SU-DHL-6 (cell line): ENCODE results near the gene MFSD2A.
A peak's percentile ranks its signal among the peaks of the same experiment; 100 is the strongest.
"Not testable (repeated sequence)": the region's sequence is repeated elsewhere in the genome, so short reads cannot be mapped to it uniquely, and the experiment has no call there.

Experiments
- H2AFZ ChIP-seq: fragments of 200-600 bp; sonication (generic); 2 replicates; pipeline ENCODE4 v1.6.1; 2014; ENCODE audit warnings: low read depth, mild to moderate bottlenecking, moderate library complexity, mixed read lengths, antibody characterized with exemption, low read length; ENCODE audit not compliant: severe bottlenecking
- H3F3A ChIP-seq: fragments of 200-600 bp; shearing (Covaris generic); 2 replicates; pipeline ENCODE4 v1.6.0; 2016; ENCODE audit warnings: antibody characterized with exemption, mild to moderate bottlenecking; ENCODE audit not compliant: insufficient read depth
- H3K27ac ChIP-seq: fragments of 200-600 bp; sonication (generic); 2 replicates; pipeline ENCODE4 v1.5.1; 2016; ENCODE audit warnings: low read depth, mild to moderate bottlenecking, low read length, moderate library complexity, mixed read lengths
- H3K27me3 ChIP-seq: fragments of 200-600 bp; sonication (generic), shearing (Covaris generic); 2 replicates; pipeline ENCODE4 v1.6.0; 2014; ENCODE audit warnings: mild to moderate bottlenecking, low read length
- H3K36me3 ChIP-seq: fragments of 200-600 bp; sonication (generic); 2 replicates; pipeline ENCODE4 v1.6.1; 2014; ENCODE audit warnings: mild to moderate bottlenecking, low read length, mixed read lengths
- H3K4me2 ChIP-seq: fragments of 300-600, 200-600 bp; shearing (Covaris generic), sonication (generic); 2 replicates; pipeline ENCODE4 v1.6.0; 2014; ENCODE audit warnings: low read length, low read depth, mild to moderate bottlenecking; ENCODE audit not compliant: poor library complexity, severe bottlenecking
- H3K4me3 ChIP-seq: fragments of 200-600 bp; sonication (generic); 2 replicates; pipeline ENCODE4 v1.5.1; 2014; ENCODE audit warnings: antibody characterized with exemption, low read length, mild to moderate bottlenecking, mixed read lengths; ENCODE audit not compliant: insufficient read depth, poor library complexity, severe bottlenecking
- H3K79me2 ChIP-seq: fragments of 200-600 bp; sonication (generic); 2 replicates; pipeline ENCODE4 v1.6.1; 2014; ENCODE audit warnings: mild to moderate bottlenecking, low read length, moderate library complexity; ENCODE audit not compliant: insufficient read depth
- H3K9ac ChIP-seq: fragments of 200-600 bp; sonication (generic); 2 replicates; pipeline ENCODE4 v1.7.0; 2014; ENCODE audit warnings: mild to moderate bottlenecking, low read length
- H3K9me2 ChIP-seq: fragments of 200-600 bp; sonication (generic); replicated peaks from 2 replicates; pipeline ENCODE4 v1.6.1; 2014; ENCODE audit warnings: low read length; ENCODE audit not compliant: insufficient read depth
- H3K9me3 ChIP-seq: fragments of 200-600 bp; sonication (generic); 2 replicates; pipeline ENCODE4 v1.6.1; 2014; ENCODE audit warnings: low read length, mixed read lengths; ENCODE audit not compliant: insufficient read depth
- H4K20me1 ChIP-seq: fragments of 200-600 bp; sonication (generic); 2 replicates; pipeline ENCODE4 v1.6.1; 2014; ENCODE audit warnings: low read depth, mild to moderate bottlenecking, antibody characterized with exemption, low read length, moderate library complexity, mixed read lengths
- CTCF ChIP-seq: fragments of 200-600 bp; sonication (generic); IDR thresholded peaks from one replicate; pipeline ENCODE4 v1.5.1; 2017; ENCODE audit warnings: antibody characterized with exemption, mild to moderate bottlenecking, low read length, moderate library complexity; ENCODE audit not compliant: insufficient read depth, poor library complexity, severe bottlenecking
- EZH2phosphoT487 ChIP-seq: fragments of 200-600 bp; sonication (generic), shearing (Covaris generic); conservative IDR thresholded peaks from 2 replicates; pipeline ENCODE4 v1.6.1; 2018; ENCODE audit warnings: mild to moderate bottlenecking, antibody characterized with exemption, low read length, moderate library complexity, mixed read lengths

MFSD2A gene

GRCh38 chr1:40003156-40004093 is 48.5 kb downstream of the MFSD2A start:
- Histone ChIP-seq H4K20me1 (no peaks in the 10 kb centered on the region), H3K27me3 (no peaks in the 10 kb centered on the region), H3K36me3 (no peaks in the 10 kb centered on the region), H3K4me2 (peak overlapping the region; percentile 58), H3K9ac (no peak overlapping the region), H3K9me2 (no peaks in the 10 kb centered on the region), H3K4me3 (peak overlapping the region; percentile 7), H2AFZ (no peak overlapping the region), H3K27ac (peak overlapping the region; percentile 73), H3K79me2 (no peaks in the 10 kb centered on the region), H3F3A (peaks cover 8% of the 10 kb centered on the region; the same call in 1 of the 2 replicates), H3K9me3 (peaks cover 3% of the 10 kb centered on the region; the same call in 1 of the 2 replicates)
- TF ChIP-seq EZH2phosphoT487 (no peak), CTCF (no peak)

- H3K4me2 ChIP-seq: no peak overlapping the region
- H2AFZ ChIP-seq: no peak overlapping the region
- TF ChIP-seq EZH2phosphoT487 (no peak), CTCF (no peak)
Observed at GRCh38 chr1:40004857-40005256, 49.9 kb downstream of the MFSD2A start.

GRCh38 chr1:40007481-40008034 is 52.6 kb downstream of the MFSD2A start:
- not testable (repeated sequence) for H3K27me3 ChIP-seq, H3K79me2 ChIP-seq, H3K27ac ChIP-seq, H3K4me2 ChIP-seq, H3K9me2 ChIP-seq, H2AFZ ChIP-seq, H3F3A ChIP-seq, H3K36me3 ChIP-seq, H3K4me3 ChIP-seq, H4K20me1 ChIP-seq, H3K9ac ChIP-seq, H3K9me3 ChIP-seq

More at GRCh38 chr1:40004857-40005256, 49.9 kb downstream of the MFSD2A start:
- Histone ChIP-seq H3F3A (peaks cover 8% of the 10 kb centered on the region; the same call in 1 of the 2 replicates), H3K9me3 (peaks cover 3% of the 10 kb centered on the region; the same call in 1 of the 2 replicates), H3K4me3 (no peak overlapping the region), H3K27ac (no peak overlapping the region), H3K9ac (no peak overlapping the region), H3K36me3 (no peaks in the 10 kb centered on the region), H4K20me1 (no peaks in the 10 kb centered on the region), H3K79me2 (no peaks in the 10 kb centered on the region), H3K9me2 (no peaks in the 10 kb centered on the region), H3K27me3 (no peaks in the 10 kb centered on the region)

- H4K20me1 ChIP-seq: no peaks in the 10 kb centered on the region
- H3K9me3 ChIP-seq: no peaks in the 10 kb centered on the region
- H3K9ac ChIP-seq: no peak overlapping the region
- TF ChIP-seq CTCF (no peak), EZH2phosphoT487 (no peak)
- no peak overlapping the region for H3K4me2 ChIP-seq
- H3K9me2 ChIP-seq: no peaks in the 10 kb centered on the region
- no peaks in the 10 kb centered on the region for H3K36me3 ChIP-seq
- H3K27me3 ChIP-seq: no peaks in the 10 kb centered on the region
- H2AFZ ChIP-seq: no peak overlapping the region
- 0 out of 2 replicates have a peak, but pooled peaks cover 4% of the 10 kb centered on the region for H3F3A ChIP-seq
- no peak overlapping the region for H3K27ac ChIP-seq
- no peaks in the 10 kb centered on the region for H3K79me2 ChIP-seq
- H3K4me3 ChIP-seq: no peak overlapping the region
Observed at GRCh38 chr1:40011198-40011597, 56.3 kb downstream of the MFSD2A start.
